Activated T-helper 2 cell treated with anti-CD3 and anti-CD28 coated beads, Interferon-gamma antibody, Interleukin-2, Interleukin-4, amounts not matched to agents 10 μg/mL and 5 μg/mL and 100 μg/mL, durations not matched to agents 14 hours and 24 hours and 36 hours (primary cell): Measurements from ENCODE around the gene TCF7L2. TPM values are rescaled to one million over a fixed set of nuclear protein-coding genes. Genes with fewer than 3 reads are reported as not detected.
"Not testable (repeated sequence)": the region's sequence is repeated elsewhere in the genome, so short reads cannot be mapped to it uniquely, and the experiment has no call there.

Experiments used
- DNase-seq: peaks from one replicate; pipeline ENCODE4 v3.0.0; 2021; ENCODE audit warnings: low spot score
- H3K27ac Mint-ChIP-seq: one replicate; pipeline ENCODE4 v1.8.0; 2021; ENCODE audit warnings: mixed read lengths
- H3K27me3 Mint-ChIP-seq: one replicate; pipeline ENCODE4 v1.8.0; 2021; ENCODE audit warnings: low read depth, mixed read lengths
- H3K36me3 Mint-ChIP-seq: one replicate; pipeline ENCODE4 v1.8.0; 2021; ENCODE audit warnings: low read depth, mixed read lengths
- H3K4me1 Mint-ChIP-seq: one replicate; pipeline ENCODE4 v1.8.0; 2021; ENCODE audit warnings: low read depth, mixed read lengths
- H3K4me3 Mint-ChIP-seq: one replicate; pipeline ENCODE4 v1.8.0; 2021; ENCODE audit warnings: low read depth, mild to moderate bottlenecking, moderate library complexity, mixed read lengths
- H3K9me3 Mint-ChIP-seq: one replicate; pipeline ENCODE4 v1.8.0; 2021; ENCODE audit warnings: mixed read lengths
- intact Hi-C: fragments of 100-400 bp; cut with micrococcal nuclease; formaldehyde crosslinking; loops from one replicate; pipeline ENCODE4 v1.15.1; 2023
- total RNA-seq: library from RNA; stranded (reverse); gene quantifications from 2 replicates; pipeline ENCODE4 v1.2.3, GENCODE V29; 2022

TCF7L2 gene
- total RNA-seq, 1 donor from 2014 or later: 0.52 TPM

GRCh38 chr10:113100281-113100680, 150.2 kb downstream of the TCF7L2 start:
- DNase-seq: no peak
- Mint-ChIP-seq H3K36me3 (no peaks in the 10 kb centered on the region), H3K4me1 (peaks cover 4% of the 10 kb centered on the region), H3K27ac (no peak overlapping the region), H3K9me3 (no peaks in the 10 kb centered on the region), H3K4me3 (no peak overlapping the region), H3K27me3 (peaks cover 11% of the 10 kb centered on the region)
- intact Hi-C loops: loop anchor here (10.0 kb wide), 1 partner anchor 625 kb away; no protein-coding TSS in a partner anchor

- H3K27ac Mint-ChIP-seq: no peak overlapping the region
- H3K9me3 Mint-ChIP-seq: no peaks in the 10 kb centered on the region
- no peaks in the 10 kb centered on the region for H3K36me3 Mint-ChIP-seq
- H3K27me3 Mint-ChIP-seq: peaks cover 8% of the 10 kb centered on the region
- DNase-seq: no peak
- no peaks in the 10 kb centered on the region for H3K4me1 Mint-ChIP-seq
- H3K4me3 Mint-ChIP-seq: no peak overlapping the region
- intact Hi-C loops: loop anchor here (10.0 kb wide), 1 partner anchor 628 kb away; no protein-coding TSS in a partner anchor
These were observed 153.2 kb downstream of the TCF7L2 start for GRCh38 chr10:113103131-113103840.

- peaks cover 8% of the 10 kb centered on the region for H3K27me3 Mint-ChIP-seq
- no peaks in the 10 kb centered on the region for H3K4me1 Mint-ChIP-seq
- intact Hi-C loops: loop anchor here (10.0 kb wide), 1 partner anchor 629 kb away; no protein-coding TSS in a partner anchor
- no peak overlapping the region for H3K4me3 Mint-ChIP-seq
- DNase-seq: no peak
- H3K9me3 Mint-ChIP-seq: no peaks in the 10 kb centered on the region
- H3K36me3 Mint-ChIP-seq: no peaks in the 10 kb centered on the region
- H3K27ac Mint-ChIP-seq: no peak overlapping the region
These were observed 154.0 kb downstream of the TCF7L2 start for GRCh38 chr10:113104047-113104446.

GRCh38 chr10:113108194-113108835, 158.3 kb downstream of the TCF7L2 start:
- H3K27me3 Mint-ChIP-seq: peaks cover 19% of the 10 kb centered on the region
- no peaks in the 10 kb centered on the region for H3K4me1 Mint-ChIP-seq
- no peak overlapping the region for H3K27ac Mint-ChIP-seq
- DNase-seq: no peak
- H3K36me3 Mint-ChIP-seq: no peaks in the 10 kb centered on the region
- intact Hi-C loops: loop anchor here (10.0 kb wide), 1 partner anchor 634 kb away; no protein-coding TSS in a partner anchor
- H3K4me3 Mint-ChIP-seq: no peak overlapping the region
- H3K9me3 Mint-ChIP-seq: no peaks in the 10 kb centered on the region

DNA sequence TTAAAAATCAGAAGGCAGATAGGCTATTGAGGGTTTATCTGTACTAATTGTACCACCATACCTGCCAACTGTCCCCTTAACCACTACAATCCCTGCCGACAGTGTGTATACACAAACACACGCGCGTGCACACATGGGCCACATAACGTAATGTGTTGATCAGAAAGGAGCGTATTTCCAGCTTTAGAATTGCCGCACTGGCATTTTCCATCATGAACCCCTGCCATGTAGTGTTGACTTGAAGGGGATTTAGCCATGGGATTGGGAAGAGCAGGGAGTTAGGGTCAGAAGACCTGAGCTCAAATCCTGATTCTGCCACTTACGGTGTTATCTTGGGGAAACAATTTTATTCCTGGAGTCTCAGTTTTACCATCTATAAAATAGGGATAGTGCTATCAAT, 158.9 kb downstream of the TCF7L2 start:
- no peak for DNase-seq
- intact Hi-C loops: loop anchor here (10.0 kb wide), 1 partner anchor 634 kb away; no protein-coding TSS in a partner anchor
- Mint-ChIP-seq H3K27me3 (peaks cover 22% of the 10 kb centered on the region), H3K4me3 (no peak overlapping the region), H3K36me3 (no peaks in the 10 kb centered on the region), H3K27ac (no peak overlapping the region), H3K9me3 (no peaks in the 10 kb centered on the region), H3K4me1 (no peaks in the 10 kb centered on the region)

GRCh38 chr10:113109482-113109881, 159.4 kb downstream of the TCF7L2 start:
- not testable (repeated sequence) for H3K4me3 Mint-ChIP-seq, H3K27ac Mint-ChIP-seq, H3K36me3 Mint-ChIP-seq, H3K4me1 Mint-ChIP-seq, DNase-seq, H3K9me3 Mint-ChIP-seq
- intact Hi-C loops: loop anchor here (10.0 kb wide), 1 partner anchor 635 kb away; no protein-coding TSS in a partner anchor
- H3K27me3 Mint-ChIP-seq: peaks cover 18% of the 10 kb centered on the region

DNA sequence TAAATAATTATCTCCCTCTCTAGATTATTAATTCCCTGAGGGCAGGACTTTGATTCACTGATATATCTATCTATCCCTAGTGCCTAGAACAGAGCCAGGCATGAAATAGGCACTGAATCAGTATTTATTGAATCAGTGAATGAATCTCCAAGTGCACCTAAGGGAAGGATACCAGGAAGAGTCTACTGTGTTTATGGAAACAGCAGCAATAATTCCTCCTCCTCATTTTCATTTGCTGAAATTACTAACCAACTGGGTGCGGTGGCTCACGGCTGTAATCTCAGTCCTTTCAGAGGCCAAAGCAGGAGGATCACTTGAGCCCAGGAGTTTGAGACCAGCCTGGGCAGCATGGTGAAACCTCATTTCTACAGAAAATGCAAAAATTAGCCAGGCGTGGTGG, 161.2 kb downstream of the TCF7L2 start:
- no peak overlapping the region for H3K4me3 Mint-ChIP-seq
- no peak for DNase-seq
- no peaks in the 10 kb centered on the region for H3K4me1 Mint-ChIP-seq
- H3K27me3 Mint-ChIP-seq: peaks cover 18% of the 10 kb centered on the region
- intact Hi-C loops: no loop called here
- H3K9me3 Mint-ChIP-seq: no peaks in the 10 kb centered on the region
- no peak overlapping the region for H3K27ac Mint-ChIP-seq
- H3K36me3 Mint-ChIP-seq: no peaks in the 10 kb centered on the region

- H3K36me3 Mint-ChIP-seq: no peaks in the 10 kb centered on the region
- H3K27me3 Mint-ChIP-seq: peaks cover 18% of the 10 kb centered on the region
- intact Hi-C loops: no loop called here
- H3K4me1 Mint-ChIP-seq: no peaks in the 10 kb centered on the region
- no peaks in the 10 kb centered on the region for H3K9me3 Mint-ChIP-seq
- no peak for DNase-seq
- H3K4me3 Mint-ChIP-seq: no peak overlapping the region
- no peak overlapping the region for H3K27ac Mint-ChIP-seq
These were observed 162.1 kb downstream of the TCF7L2 start for GRCh38 chr10:113111900-113112853.

DNA sequence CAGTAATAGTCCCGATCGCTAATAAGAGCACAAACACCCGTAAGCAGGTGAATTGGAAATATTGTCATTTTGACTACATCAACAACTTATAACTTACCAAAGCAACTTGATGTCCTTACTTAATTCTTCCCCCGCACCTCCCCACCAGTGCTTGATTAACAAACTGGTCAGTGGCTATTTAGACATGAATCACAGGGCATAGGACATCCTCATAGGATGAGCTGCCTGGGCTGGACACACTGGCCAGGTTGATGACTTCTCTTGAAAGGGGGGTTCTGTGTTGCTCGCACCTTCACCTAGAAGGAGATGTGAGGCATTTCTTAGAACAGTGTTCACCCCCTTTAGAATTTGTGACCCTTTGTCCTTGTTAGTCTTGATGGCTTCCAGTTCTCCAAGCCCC, 163.2 kb downstream of the TCF7L2 start:
- intact Hi-C loops: no loop called here
- no peaks in the 10 kb centered on the region for H3K36me3 Mint-ChIP-seq
- H3K4me1 Mint-ChIP-seq: no peaks in the 10 kb centered on the region

DNA sequence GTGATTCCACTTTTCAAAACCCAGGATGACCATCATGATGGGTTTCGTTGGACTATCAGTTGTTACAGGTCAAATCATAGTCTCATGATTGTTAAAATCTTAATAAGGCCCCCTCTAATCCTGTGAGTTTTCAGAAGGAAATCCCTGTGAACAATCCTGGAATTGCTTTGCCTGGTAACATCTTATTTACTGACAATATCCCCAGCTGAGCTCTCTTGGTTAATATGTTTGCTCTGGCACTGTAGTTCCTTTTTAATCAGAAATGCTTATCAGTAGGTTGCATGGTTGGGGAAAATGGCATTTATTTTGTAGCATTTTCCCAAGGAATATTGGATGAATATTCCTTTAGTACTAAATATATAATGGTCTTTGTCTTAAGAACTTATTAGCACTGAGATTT, 163.9 kb downstream of the TCF7L2 start:
- H3K9me3 Mint-ChIP-seq: no peaks in the 10 kb centered on the region
- H3K4me3 Mint-ChIP-seq: no peak overlapping the region
- DNase-seq: no peak
- H3K36me3 Mint-ChIP-seq: no peaks in the 10 kb centered on the region
- intact Hi-C loops: no loop called here
- H3K27me3 Mint-ChIP-seq: peaks cover 18% of the 10 kb centered on the region
- H3K4me1 Mint-ChIP-seq: no peaks in the 10 kb centered on the region
- no peak overlapping the region for H3K27ac Mint-ChIP-seq

More for the DNA sequence above, 163.2 kb downstream of the TCF7L2 start:
- Mint-ChIP-seq H3K27ac (no peak overlapping the region), H3K27me3 (peaks cover 18% of the 10 kb centered on the region), H3K9me3 (no peaks in the 10 kb centered on the region), H3K4me3 (no peak overlapping the region)
- DNase-seq: no peak

- DNase-seq: no peak
- Mint-ChIP-seq H3K4me3 (no peak overlapping the region), H3K9me3 (no peaks in the 10 kb centered on the region), H3K4me1 (no peaks in the 10 kb centered on the region), H3K36me3 (no peaks in the 10 kb centered on the region), H3K27me3 (peaks cover 20% of the 10 kb centered on the region), H3K27ac (no peak overlapping the region)
- intact Hi-C loops: no loop called here
These were observed 165.5 kb downstream of the TCF7L2 start for GRCh38 chr10:113115556-113115955.

DNA sequence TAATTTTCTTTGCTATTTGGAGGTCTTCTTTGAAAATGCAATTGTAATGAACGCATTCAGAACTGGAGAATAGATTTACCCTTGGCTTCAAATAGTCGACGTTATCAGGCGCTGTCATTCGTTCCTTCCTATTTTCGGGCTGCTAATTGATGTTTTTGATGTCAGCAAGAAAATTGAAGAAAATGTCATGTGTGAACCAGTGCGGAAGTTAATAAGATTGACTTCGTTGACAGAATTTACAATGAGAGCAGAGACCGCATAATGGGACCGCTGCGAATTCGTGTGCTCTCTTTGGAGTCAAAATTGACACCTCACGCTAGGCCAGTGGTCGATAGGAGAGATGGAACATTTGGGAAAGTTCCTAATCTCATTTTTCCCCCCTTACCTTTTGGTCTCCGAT, 168.8 kb downstream of the TCF7L2 start:
- Mint-ChIP-seq H3K9me3 (no peaks in the 10 kb centered on the region), H3K4me1 (no peaks in the 10 kb centered on the region), H3K36me3 (no peaks in the 10 kb centered on the region), H3K4me3 (no peak overlapping the region), H3K27ac (no peak overlapping the region), H3K27me3 (peaks cover 15% of the 10 kb centered on the region)
- no peak for DNase-seq
- intact Hi-C loops: no loop called here
